Lung (tissue), 12 donors: ENCODE results near the gene DAGLA. TPM values are rescaled to one million over a fixed set of nuclear protein-coding genes. Genes with fewer than 3 reads are reported as not detected.

Experiments used
- ATAC-seq: fragments of 200-7000 bp; cut with Tn5 transposase; one replicate; pipeline ENCODE4 v1.9.1; 2020; ENCODE audit warnings: moderate number of reproducible peaks; ENCODE audit not compliant: insufficient read depth, low FRiP score
- DNase-seq, 3 donors: peaks; one replicate each; pipeline ENCODE4 v3.0.0-alpha.2; 2013 to 2017
- H3K27ac ChIP-seq, 2 donors: one replicate each; pipeline ENCODE4 v1.5.1; 2013; ENCODE audit warnings: mild to moderate bottlenecking in 2 of 2, moderate library complexity in 2 of 2, control low read depth in 1 of 2, inconsistent platforms in 1 of 2, low read depth in 1 of 2, low read length in 1 of 2
- H3K27me3 ChIP-seq, 3 donors: one replicate each; pipeline ENCODE4 v1.5.1; 2013; ENCODE audit warnings: low read length in 2 of 3; ENCODE audit not compliant: control insufficient read depth in 3 of 3, insufficient read depth in 3 of 3
- H3K36me3 ChIP-seq, 4 donors: one replicate each; pipeline ENCODE4 v1.5.1; 2013; ENCODE audit warnings: low read length in 4 of 4, mild to moderate bottlenecking in 1 of 4, moderate library complexity in 1 of 4; ENCODE audit not compliant: control insufficient read depth in 4 of 4, insufficient read depth in 4 of 4
- H3K4me1 ChIP-seq, 5 donors: one replicate each; pipeline ENCODE4 v1.5.1; 2013; ENCODE audit warnings: low read length in 5 of 5, mild to moderate bottlenecking in 2 of 5, moderate library complexity in 1 of 5; ENCODE audit not compliant: control insufficient read depth in 5 of 5, insufficient read depth in 5 of 5
- H3K4me3 ChIP-seq: one replicate; pipeline ENCODE4 v1.5.1; 2013; ENCODE audit warnings: mild to moderate bottlenecking, control low read depth, moderate library complexity
- H3K9ac ChIP-seq, 2 donors: one replicate each; pipeline ENCODE4 v1.5.1; 2013; ENCODE audit warnings: low read length in 2 of 2, control low read depth in 1 of 2; ENCODE audit not compliant: insufficient read depth in 1 of 2
- H3K9me3 ChIP-seq, 4 donors: one replicate each; pipeline ENCODE4 v1.5.1; 2013; ENCODE audit warnings: low read length in 3 of 4, mild to moderate bottlenecking in 1 of 4, moderate library complexity in 1 of 4; ENCODE audit not compliant: control insufficient read depth in 4 of 4, insufficient read depth in 3 of 4
- WGBS, 2 donors: extraction: QIAGEN DNeasy Blood & Tissue Kit; methylation state at CpG; one replicate each; pipeline ENCODE4 v1.1.7; 2013; 5-methylcytosine and 5-hydroxymethylcytosine counted together
- polyA plus RNA-seq, 2 donors: library from polyadenylated mRNA; stranded (reverse); fragments of 200-250 nt; gene quantifications; one replicate each; pipeline ENCODE4 v1.2.1, GENCODE V29; 2013
- total RNA-seq, 2 donors: library from RNA; depleted of rRNA in 1 of 2; stranded (reverse); fragments of >200 nt in 1 of 2; gene quantifications; one replicate each; pipeline ENCODE4 v1.2.1, GENCODE V29; 2014 to 2021
- TF ChIP-seq, protein P1 (sequence below): IDR thresholded peaks from 2 replicates; pipeline ENCODE4 v1.5.1; 2012; ENCODE audit warnings: mild to moderate bottlenecking; ENCODE audit errors: control extremely low read depth, extremely low read depth
- donor health status: control.
- donor health status: control.
- donor health status: Bipolar disorder and iron deficiency.
- donor health status: healthy.
- donor health status: DM: yes; HTN: yes; CAD: no.

The DAGLA gene
- total and polyA plus RNA-seq, 4 donors = 1.5 to 7.5 (median 2.9) TPM

DNA sequence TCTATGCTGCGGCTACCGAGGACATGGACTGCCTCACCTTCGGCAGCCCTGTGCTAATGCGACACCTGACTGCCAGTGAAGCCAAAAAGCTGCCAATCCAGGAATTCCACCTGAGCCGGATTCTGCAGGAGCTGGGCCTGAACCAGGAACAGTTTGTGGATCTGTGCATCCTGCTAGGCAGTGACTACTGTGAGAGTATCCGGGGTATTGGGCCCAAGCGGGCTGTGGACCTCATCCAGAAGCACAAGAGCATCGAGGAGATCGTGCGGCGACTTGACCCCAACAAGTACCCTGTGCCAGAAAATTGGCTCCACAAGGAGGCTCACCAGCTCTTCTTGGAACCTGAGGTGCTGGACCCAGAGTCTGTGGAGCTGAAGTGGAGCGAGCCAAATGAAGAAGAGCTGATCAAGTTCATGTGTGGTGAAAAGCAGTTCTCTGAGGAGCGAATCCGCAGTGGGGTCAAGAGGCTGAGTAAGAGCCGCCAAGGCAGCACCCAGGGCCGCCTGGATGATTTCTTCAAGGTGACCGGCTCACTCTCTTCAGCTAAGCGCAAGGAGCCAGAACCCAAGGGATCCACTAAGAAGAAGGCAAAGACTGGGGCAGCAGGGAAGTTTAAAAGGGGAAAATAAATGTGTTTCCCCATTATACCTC, 115.8 kb downstream of the DAGLA start:
- no peaks in the 10 kb centered on the region for H3K27me3 ChIP-seq
- no peaks in the 10 kb centered on the region for H3K9me3 ChIP-seq
- TF ChIP-seq, protein P1, sequence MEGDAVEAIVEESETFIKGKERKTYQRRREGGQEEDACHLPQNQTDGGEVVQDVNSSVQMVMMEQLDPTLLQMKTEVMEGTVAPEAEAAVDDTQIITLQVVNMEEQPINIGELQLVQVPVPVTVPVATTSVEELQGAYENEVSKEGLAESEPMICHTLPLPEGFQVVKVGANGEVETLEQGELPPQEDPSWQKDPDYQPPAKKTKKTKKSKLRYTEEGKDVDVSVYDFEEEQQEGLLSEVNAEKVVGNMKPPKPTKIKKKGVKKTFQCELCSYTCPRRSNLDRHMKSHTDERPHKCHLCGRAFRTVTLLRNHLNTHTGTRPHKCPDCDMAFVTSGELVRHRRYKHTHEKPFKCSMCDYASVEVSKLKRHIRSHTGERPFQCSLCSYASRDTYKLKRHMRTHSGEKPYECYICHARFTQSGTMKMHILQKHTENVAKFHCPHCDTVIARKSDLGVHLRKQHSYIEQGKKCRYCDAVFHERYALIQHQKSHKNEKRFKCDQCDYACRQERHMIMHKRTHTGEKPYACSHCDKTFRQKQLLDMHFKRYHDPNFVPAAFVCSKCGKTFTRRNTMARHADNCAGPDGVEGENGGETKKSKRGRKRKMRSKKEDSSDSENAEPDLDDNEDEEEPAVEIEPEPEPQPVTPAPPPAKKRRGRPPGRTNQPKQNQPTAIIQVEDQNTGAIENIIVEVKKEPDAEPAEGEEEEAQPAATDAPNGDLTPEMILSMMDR = no peak
- no peak overlapping the region for H3K27ac ChIP-seq
- no peak overlapping the region for H3K4me3 ChIP-seq
- DNase-seq (no peak), ATAC-seq (no peak)
- H3K36me3 ChIP-seq = peaks cover 0 to 11% (median 0%) of the 10 kb centered on the region in 4 donors
- WGBS, 2 donors = 94 to 95% methylated on average over 18 of the region's 18 CpGs
- H3K4me1 ChIP-seq = peaks cover 0 to 26% (median 3%) of the 10 kb centered on the region in 5 donors
- H3K9ac ChIP-seq = no peak overlapping the region

Other genes starting within 250 kb of the DAGLA start
- gene LRRC10B, start 171.6 kb upstream of the DAGLA start, total RNA-seq = 10 to 100 TPM in 1 of 2 donors, 1 to 10 TPM in 1; 9.2 to 29.3 TPM
- 10 to 100 TPM in 1 of 2 donors, 1 to 10 TPM in 1; 9.3 to 13.8 TPM for gene LRRC10B, start 171.6 kb upstream of the DAGLA start, polyA plus RNA-seq
- 1 to 10 TPM; 2.8 to 4.8 TPM for gene SYT7, start 99.3 kb upstream of the DAGLA start, total RNA-seq
- 10 to 100 TPM in 1 of 2 donors, 1 to 10 TPM in 1; 1.7 to 10.6 TPM for gene SYT7, start 99.3 kb upstream of the DAGLA start, polyA plus RNA-seq
- 10 to 100 TPM; 27.1 to 41.2 TPM for gene MYRF, start 72.2 kb downstream of the DAGLA start, total RNA-seq
- 10 to 100 TPM; 11.9 to 23.3 TPM for gene MYRF, start 72.2 kb downstream of the DAGLA start, polyA plus RNA-seq
- 100 to 1,000 TPM in 1 of 2 donors, 10 to 100 TPM in 1; 43.9 to 118 TPM for gene TMEM258, start 112.2 kb downstream of the DAGLA start, total RNA-seq
- gene TMEM258, start 112.2 kb downstream of the DAGLA start, polyA plus RNA-seq = 100 to 1,000 TPM; 208 to 229 TPM
- gene FEN1, start 112.5 kb downstream of the DAGLA start, total RNA-seq = 10 to 100 TPM in 1 of 2 donors, 1 to 10 TPM in 1; 6.4 to 13.2 TPM
- gene FEN1, start 112.5 kb downstream of the DAGLA start, polyA plus RNA-seq = 10 to 100 TPM in 1 of 2 donors, 1 to 10 TPM in 1; 7.7 to 12.6 TPM
- 100 to 1,000 TPM in 1 of 2 donors, 10 to 100 TPM in 1; 35.7 to 102 TPM for gene FADS1, start 136.6 kb downstream of the DAGLA start, total RNA-seq
- 10 to 100 TPM; 35.1 to 54.3 TPM for gene FADS1, start 136.6 kb downstream of the DAGLA start, polyA plus RNA-seq
- 100 to 1,000 TPM in 1 of 2 donors, 10 to 100 TPM in 1; 44.5 to 165 TPM for gene FADS2, start 147.9 kb downstream of the DAGLA start, total RNA-seq
- 10 to 100 TPM; 58.9 to 98.6 TPM for gene FADS2, start 147.9 kb downstream of the DAGLA start, polyA plus RNA-seq
- gene FADS3, start 211.2 kb downstream of the DAGLA start, total RNA-seq = 10 to 100 TPM; 12.3 to 64.8 TPM
- gene FADS3, start 211.2 kb downstream of the DAGLA start, polyA plus RNA-seq = 10 to 100 TPM; 52.7 to 56.2 TPM
- gene RAB3IL1, start 237.2 kb downstream of the DAGLA start, total RNA-seq = 10 to 100 TPM in 1 of 2 donors, 1 to 10 TPM in 1; 8.8 to 10.9 TPM
- gene RAB3IL1, start 237.2 kb downstream of the DAGLA start, polyA plus RNA-seq = 10 to 100 TPM in 1 of 2 donors, 1 to 10 TPM in 1; 6.7 to 20.8 TPM